ENCODE data around the gene GABRB3. TPM values are rescaled to one million over a fixed set of nuclear protein-coding genes. Genes with fewer than 3 reads are reported as not detected.

GABRB3 gene
- total and polyA plus RNA-seq, 2 of the 8 experiments (the other 6 are each of a cell fraction or from before 2014, with no cell fraction given) = 98.8 to 163 TPM

GRCh38 chr15:26661107-26661506 lies 111.8 kb downstream of the GABRB3 start:
- peaks cover 0 to 9% (median 3%) of the 10 kb centered on the region in 4 experiments; a peak in 3 of 7 replicates for H3K4me1 ChIP-seq (replicated peaks in 1 of 4; ENCODE audit: control insufficient read depth in 3 of 4, insufficient read depth in 4 of 4, low read length in 3 of 4)
- no peak overlapping the region for H2BK120ac ChIP-seq (replicated peaks; ENCODE audit: low read depth, low read length)
- H2AK5ac ChIP-seq (ENCODE audit: low read depth, low read length) = peak overlapping the region; percentile 70; the same call in 1 of the 2 replicates
- no peak overlapping the region for H2BK15ac ChIP-seq (ENCODE audit: low read length)
- CTCF ChIA-PET (ENCODE audit: partially characterized antibody) = no interaction called here
- H3K23ac ChIP-seq (ENCODE audit: insufficient read length) = no peak overlapping the region
- no peak overlapping the region for H3K9ac ChIP-seq (replicated peaks in 1 of 4; ENCODE audit: extremely low read depth in 1 of 4, low read depth in 3 of 4, low read length in 3 of 4)
- H2AFZ ChIP-seq (ENCODE audit: low read length) = no peak overlapping the region
- H2BK12ac ChIP-seq (ENCODE audit: low read depth, low read length) = no peak overlapping the region
- no peak overlapping the region for H3K14ac ChIP-seq (ENCODE audit: insufficient read length)
- no peak overlapping the region for H2BK5ac ChIP-seq (ENCODE audit: low read depth, low read length)
- POLR2A ChIA-PET (ENCODE audit: partially characterized antibody) = no interaction called here
- no peaks in the 10 kb centered on the region for H3K27me3 ChIP-seq (replicated peaks in 1 of 4; ENCODE audit: control insufficient read depth in 3 of 4, extremely low read depth in 1 of 4, insufficient read depth in 3 of 4, low read length in 3 of 4)
- H3K56ac ChIP-seq (replicated peaks; ENCODE audit: insufficient read length, low read depth, low read length) = no peak overlapping the region
- H4K5ac ChIP-seq (ENCODE audit: insufficient read length, low read depth, low read length) = no peak overlapping the region
- H3K4me3 ChIP-seq (ENCODE audit: extremely low read depth in 1 of 4, insufficient read depth in 2 of 4, low read depth in 3 of 4, low read length in 4 of 4) = no peak overlapping the region
- H3K23me2 ChIP-seq (ENCODE audit: low read depth, low read length) = no peaks in the 10 kb centered on the region
- H4K91ac ChIP-seq (replicated peaks; ENCODE audit: insufficient read length, low read length) = peak overlapping the region; percentile 44
- H3K79me2 ChIP-seq (ENCODE audit: control insufficient read depth in 1 of 2, insufficient read depth in 2 of 2, low read length in 2 of 2) = peaks cover 0 to 83% of the 10 kb centered on the region in 2 experiments; a peak in 2 of 4 replicates
- H3K9me3 ChIP-seq (ENCODE audit: insufficient read depth in 2 of 2, low read depth in 1 of 2, low read length in 1 of 2) = no peaks in the 10 kb centered on the region
- H3K79me1 ChIP-seq (ENCODE audit: low read depth, low read length) = peaks cover 13% of the 10 kb centered on the region
- FAIRE-seq = no peak
- H2BK20ac ChIP-seq (ENCODE audit: low read length) = no peak overlapping the region
- no peak overlapping the region for H3K27ac ChIP-seq (ENCODE audit: low read depth, low read length)
- H3K18ac ChIP-seq (ENCODE audit: extremely low read depth, low read length) = no peak overlapping the region
- H4K20me1 ChIP-seq (replicated peaks in 1 of 2; ENCODE audit: control insufficient read depth in 1 of 2, insufficient read depth in 2 of 2, low read length in 2 of 2) = peaks cover 0 to 6% of the 10 kb centered on the region in 2 experiments
- H4K8ac ChIP-seq (ENCODE audit: extremely low read depth, insufficient read depth, low read length) = no peak overlapping the region
- H3K4me2 ChIP-seq (ENCODE audit: insufficient read depth in 1 of 2, low read depth in 2 of 2, low read length in 2 of 2) = no peak overlapping the region
- no peaks in the 10 kb centered on the region for H3K36me3 ChIP-seq (ENCODE audit: control insufficient read depth in 2 of 4, insufficient read depth in 4 of 4, low read length in 3 of 4)
- H3K4ac ChIP-seq (replicated peaks; ENCODE audit: insufficient read length, low read depth, low read length) = no peak overlapping the region
- 87% methylated on average over 3 of the region's 3 CpGs; no CpG with 5 or more reads in 1 of the 2 experiments for WGBS, 2 experiments (ENCODE audit: extremely low coverage in 1 of 2, insufficient coverage in 1 of 2, insufficient read length in 1 of 2, insufficient replicate concordance in 2 of 2, low coverage in 1 of 2, low lambda C conversion rate in 2 of 2, missing lambda C conversion rate in 1 of 2)
- no peak for DNase-seq (ENCODE audit: low read depth in 1 of 2, low spot score in 2 of 2)
- TF ChIP-seq HDAC2 (IDR thresholded peaks at IDR 0.05; ENCODE audit: borderline replicate concordance in 1 of 2, low read depth in 2 of 2, low read length in 2 of 2) (no peak), KDM5A (IDR thresholded peaks at IDR 0.05; ENCODE audit: low read length) (no peak), SIRT6 (IDR thresholded peaks at IDR 0.05; ENCODE audit: low read length) (no peak), GTF2F1 (IDR thresholded peaks at IDR 0.05; ENCODE audit: borderline replicate concordance, low read depth, low read length) (no peak), RFX5 (IDR thresholded peaks at IDR 0.05; ENCODE audit: borderline replicate concordance, low read depth, low read length) (no peak), KDM4A (IDR thresholded peaks at IDR 0.05; ENCODE audit: low read depth, low read length, severe bottlenecking) (no peak), SAP30 (IDR thresholded peaks at IDR 0.05; ENCODE audit: insufficient read depth, insufficient replicate concordance, low read length) (no peak), RBBP5 (IDR thresholded peaks at IDR 0.05; ENCODE audit: borderline replicate concordance, low read depth, low read length) (no peak), GABPA (IDR thresholded peaks at IDR 0.05; ENCODE audit: borderline replicate concordance, insufficient read depth, low read length) (no peak), RAD21 (IDR thresholded peaks at IDR 0.05 in 1 of 2, conservative IDR thresholded peaks at IDR 0.05 in 1 of 2; ENCODE audit: low read depth in 2 of 2, low read length in 2 of 2) (no peak), SP4 (IDR thresholded peaks at IDR 0.05; ENCODE audit: low read length) (no peak), FOSL1 (IDR thresholded peaks at IDR 0.05; ENCODE audit: insufficient read depth, low read depth, low read length) (no peak), CHD2 (IDR thresholded peaks at IDR 0.05; ENCODE audit: low read length) (no peak), EZH2 (IDR thresholded peaks at IDR 0.05; ENCODE audit: low read depth, low read length, severe bottlenecking) (no peak)

Data from H1 (cell line).